ENCODE measurements around the gene AFF3. TPM values are rescaled to one million over a fixed set of nuclear protein-coding genes. Genes with fewer than 3 reads are reported as not detected.

The AFF3 gene
- total RNA-seq, 3 donors from 2014 or later (not counting 1 experiment from before 2014, with no cell fraction given), result 4.6 to 9.6 (median 5.6) TPM

DNA sequence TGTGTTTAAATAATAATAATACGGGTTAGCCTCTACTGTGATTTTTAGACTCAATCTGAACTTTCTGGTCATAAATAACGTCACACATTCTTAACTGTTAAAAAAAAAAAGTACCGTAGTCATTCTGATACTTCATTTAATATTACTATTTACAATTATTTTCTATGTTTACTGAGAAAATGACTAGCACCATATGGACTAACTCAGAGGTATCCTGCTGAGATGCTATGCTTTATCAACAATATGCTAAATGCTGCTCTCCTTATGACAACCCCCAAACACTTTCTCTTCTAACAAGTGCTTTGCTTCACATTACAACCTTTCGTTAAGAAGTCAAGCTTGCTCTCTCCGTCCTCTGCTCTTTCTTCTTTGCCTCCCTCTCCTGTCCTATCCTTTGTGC lies 182.1 kb downstream of the AFF3 start:
- 89% methylated on average over 3 of the region's 5 CpGs for WGBS (ENCODE audit: insufficient coverage)
- no peak overlapping the region for H3K4me3 ChIP-seq (ENCODE audit: low read length)
- Mint-ChIP-seq H3K4me1 (no peaks in the 10 kb centered on the region), H3K36me3 (no peaks in the 10 kb centered on the region), H3K9me3 (no peaks in the 10 kb centered on the region), H3K4me3 (no peak overlapping the region), H3K27me3 (ENCODE audit: low read depth in 2 of 2) (peaks cover 5 to 6% of the 10 kb centered on the region in 2 donors), H3K27ac (no peak overlapping the region)
- no peaks in the 10 kb centered on the region for H3K36me3 ChIP-seq (ENCODE audit: control insufficient read depth, insufficient read depth, low read length)
- no peaks in the 10 kb centered on the region for H3K4me1 ChIP-seq (ENCODE audit: control insufficient read depth, insufficient read depth, low read length)
- intact Hi-C loops (cut with micrococcal nuclease), result no loop called here
- DNase-seq (no peak), ATAC-seq (no peak)
- no peaks in the 10 kb centered on the region for H3K27me3 ChIP-seq (ENCODE audit: control insufficient read depth, insufficient read depth, low read length)
- no peaks in the 10 kb centered on the region for H3K9me3 ChIP-seq (ENCODE audit: control insufficient read depth, insufficient read depth, low read length)
- TF ChIP-seq, protein P1, sequence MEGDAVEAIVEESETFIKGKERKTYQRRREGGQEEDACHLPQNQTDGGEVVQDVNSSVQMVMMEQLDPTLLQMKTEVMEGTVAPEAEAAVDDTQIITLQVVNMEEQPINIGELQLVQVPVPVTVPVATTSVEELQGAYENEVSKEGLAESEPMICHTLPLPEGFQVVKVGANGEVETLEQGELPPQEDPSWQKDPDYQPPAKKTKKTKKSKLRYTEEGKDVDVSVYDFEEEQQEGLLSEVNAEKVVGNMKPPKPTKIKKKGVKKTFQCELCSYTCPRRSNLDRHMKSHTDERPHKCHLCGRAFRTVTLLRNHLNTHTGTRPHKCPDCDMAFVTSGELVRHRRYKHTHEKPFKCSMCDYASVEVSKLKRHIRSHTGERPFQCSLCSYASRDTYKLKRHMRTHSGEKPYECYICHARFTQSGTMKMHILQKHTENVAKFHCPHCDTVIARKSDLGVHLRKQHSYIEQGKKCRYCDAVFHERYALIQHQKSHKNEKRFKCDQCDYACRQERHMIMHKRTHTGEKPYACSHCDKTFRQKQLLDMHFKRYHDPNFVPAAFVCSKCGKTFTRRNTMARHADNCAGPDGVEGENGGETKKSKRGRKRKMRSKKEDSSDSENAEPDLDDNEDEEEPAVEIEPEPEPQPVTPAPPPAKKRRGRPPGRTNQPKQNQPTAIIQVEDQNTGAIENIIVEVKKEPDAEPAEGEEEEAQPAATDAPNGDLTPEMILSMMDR (IDR thresholded peaks at IDR 0.05), result no peak
- no peak overlapping the region for H3K27ac ChIP-seq (ENCODE audit: low read length)

DNA sequence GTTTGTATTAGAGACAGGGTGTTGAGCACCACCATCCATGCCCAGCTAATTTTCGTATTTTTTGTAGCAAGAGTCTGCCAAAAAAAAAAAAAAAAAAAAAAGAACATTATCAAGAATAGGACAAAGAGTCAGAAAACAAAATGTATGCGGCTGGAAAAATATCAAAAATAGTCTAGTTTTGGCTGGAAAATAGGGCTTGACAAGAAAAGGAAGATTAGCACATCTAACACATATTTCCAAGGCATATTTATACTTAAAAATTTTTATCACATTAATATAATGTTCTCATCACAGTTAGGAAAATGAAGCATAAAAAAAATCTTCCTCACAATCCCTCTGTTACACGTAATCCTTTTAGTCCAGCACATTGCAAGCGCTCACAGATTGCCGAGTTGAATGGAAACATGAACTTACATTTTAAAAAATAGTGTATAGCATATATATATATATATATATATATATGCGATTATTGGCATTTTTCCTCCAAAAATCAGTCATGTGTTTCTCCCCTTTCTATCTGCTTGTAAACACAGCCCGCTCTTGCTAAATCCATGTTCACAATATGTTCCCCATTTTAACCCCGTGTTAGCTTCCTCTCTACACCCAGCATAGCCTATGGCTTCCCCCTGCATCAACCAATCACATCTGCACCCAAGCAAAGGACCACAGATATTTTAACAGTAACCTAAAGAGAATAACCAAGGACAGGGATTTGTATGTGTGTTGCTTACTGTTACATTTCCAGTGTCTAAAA lies 183.0 kb downstream of the AFF3 start:
- no peak overlapping the region for H3K27ac ChIP-seq (ENCODE audit: low read length)
- WGBS (ENCODE audit: insufficient coverage), result 65% methylated on average over 4 of the region's 8 CpGs
- Mint-ChIP-seq H3K9me3 (no peaks in the 10 kb centered on the region), H3K27ac (no peak overlapping the region), H3K36me3 (no peaks in the 10 kb centered on the region), H3K4me3 (no peak overlapping the region), H3K4me1 (no peaks in the 10 kb centered on the region), H3K27me3 (ENCODE audit: low read depth in 2 of 2) (peaks cover 5 to 6% of the 10 kb centered on the region in 2 donors)
- DNase-seq (no peak), ATAC-seq (peak in 1 of 3 donors; percentile 21)
- H3K9me3 ChIP-seq (ENCODE audit: control insufficient read depth, insufficient read depth, low read length), result no peaks in the 10 kb centered on the region
- no peaks in the 10 kb centered on the region for H3K4me1 ChIP-seq (ENCODE audit: control insufficient read depth, insufficient read depth, low read length)
- H3K4me3 ChIP-seq (ENCODE audit: low read length), result no peak overlapping the region
- intact Hi-C loops (cut with micrococcal nuclease), result no loop called here
- no peaks in the 10 kb centered on the region for H3K36me3 ChIP-seq (ENCODE audit: control insufficient read depth, insufficient read depth, low read length)
- TF ChIP-seq, protein P1 (IDR thresholded peaks at IDR 0.05), result no peak
- no peaks in the 10 kb centered on the region for H3K27me3 ChIP-seq (ENCODE audit: control insufficient read depth, insufficient read depth, low read length)

DNA sequence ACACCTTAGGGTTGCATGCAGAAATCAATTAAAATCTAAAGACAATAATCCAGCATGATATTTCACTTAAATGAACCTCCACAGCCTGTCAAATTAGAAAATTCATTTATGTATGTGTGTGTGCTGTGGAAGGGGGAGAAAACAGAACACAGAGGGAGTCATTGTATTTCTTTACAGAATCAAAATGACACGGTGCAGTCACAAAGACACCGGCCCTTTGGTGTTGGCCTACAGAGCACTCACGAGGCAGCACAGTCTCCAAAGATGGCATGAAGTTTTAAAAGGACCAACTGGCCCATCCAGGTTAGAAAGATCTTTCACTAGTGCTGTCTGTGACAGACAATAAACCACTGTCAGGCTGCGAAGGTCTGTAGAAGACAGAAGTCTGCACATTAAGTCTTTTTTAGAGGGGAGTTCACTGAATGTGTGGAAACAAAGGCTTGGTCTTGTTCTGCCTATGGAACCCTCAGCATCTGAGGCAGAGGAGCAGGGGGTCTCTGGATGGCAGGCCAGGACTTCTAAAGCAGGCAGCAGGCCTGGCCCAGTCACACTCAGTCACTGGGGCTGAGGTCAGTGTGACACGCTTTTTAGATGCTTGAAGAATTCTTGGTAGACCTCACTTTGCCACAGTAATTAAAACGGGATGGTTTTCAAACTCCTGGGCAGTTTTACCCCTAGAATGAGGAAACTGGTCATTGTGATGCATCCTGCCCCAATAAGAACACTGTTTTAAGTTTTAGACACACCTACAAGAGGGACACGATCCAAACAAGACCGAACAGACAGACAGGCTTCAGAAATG lies 184.9 kb downstream of the AFF3 start:
- Histone ChIP-seq H3K36me3 (ENCODE audit: control insufficient read depth, insufficient read depth, low read length) (no peaks in the 10 kb centered on the region), H3K9me3 (ENCODE audit: control insufficient read depth, insufficient read depth, low read length) (no peaks in the 10 kb centered on the region), H3K4me3 (ENCODE audit: low read length) (no peak overlapping the region), H3K4me1 (ENCODE audit: control insufficient read depth, insufficient read depth, low read length) (no peaks in the 10 kb centered on the region), H3K27ac (ENCODE audit: low read length) (no peak overlapping the region), H3K27me3 (ENCODE audit: control insufficient read depth, insufficient read depth, low read length) (no peaks in the 10 kb centered on the region)
- no peaks in the 10 kb centered on the region for H3K36me3 Mint-ChIP-seq
- DNase-seq (no peak), ATAC-seq (no peak)
- H3K27me3 Mint-ChIP-seq (ENCODE audit: low read depth in 2 of 2), result peaks cover 5 to 6% of the 10 kb centered on the region in 2 donors
- intact Hi-C loops (cut with micrococcal nuclease), result no loop called here
- TF ChIP-seq, protein P1 (IDR thresholded peaks at IDR 0.05), result no peak
- WGBS (ENCODE audit: insufficient coverage), result 90% methylated on average over 8 of the region's 8 CpGs
- no peak overlapping the region for H3K4me3 Mint-ChIP-seq
- H3K27ac Mint-ChIP-seq, result no peak overlapping the region
- H3K9me3 Mint-ChIP-seq, result no peaks in the 10 kb centered on the region
- H3K4me1 Mint-ChIP-seq, result no peaks in the 10 kb centered on the region

All from natural killer cell (primary cell).